Panc1 (cell line): Measurements from ENCODE around the gene NOMO2.
"Not testable (repeated sequence)": the region's sequence is repeated elsewhere in the genome, so short reads cannot be mapped to it uniquely, and the experiment has no call there.

Experiments
- POLR2AphosphoS5 ChIP-seq: IDR thresholded peaks from 2 replicates; pipeline ENCODE4 v1.6.1; 2012; ENCODE audit warnings: mild to moderate bottlenecking, low read depth, low read length, moderate library complexity
- SIN3A ChIP-seq: IDR thresholded peaks from 2 replicates; pipeline ENCODE4 v1.6.1; 2012; ENCODE audit warnings: low read depth, mild to moderate bottlenecking, low read length, moderate library complexity, borderline replicate concordance; ENCODE audit not compliant: insufficient read depth
- TCF7L2 ChIP-seq: IDR thresholded peaks from 2 replicates; pipeline ENCODE4 v1.6.1; 2011; ENCODE audit warnings: mild to moderate bottlenecking, low read depth, low read length, inconsistent platforms
- TF ChIP-seq, protein P1 (sequence below): fragments of 450-650 bp; IDR thresholded peaks from 2 replicates; pipeline ENCODE4 v1.5.1; 2017; ENCODE audit warnings: mild to moderate bottlenecking
- TF ChIP-seq, protein P2 (sequence below), 2 experiments: IDR thresholded peaks; 2 replicates each; pipeline ENCODE4 v1.6.1; 2011 to 2012; ENCODE audit warnings: low read depth in 2 of 2, control low read depth in 1 of 2, low read length in 1 of 2, mild to moderate bottlenecking in 1 of 2, moderate library complexity in 1 of 2; ENCODE audit not compliant: insufficient read depth in 1 of 2

- TF ChIP-seq, protein P1, sequence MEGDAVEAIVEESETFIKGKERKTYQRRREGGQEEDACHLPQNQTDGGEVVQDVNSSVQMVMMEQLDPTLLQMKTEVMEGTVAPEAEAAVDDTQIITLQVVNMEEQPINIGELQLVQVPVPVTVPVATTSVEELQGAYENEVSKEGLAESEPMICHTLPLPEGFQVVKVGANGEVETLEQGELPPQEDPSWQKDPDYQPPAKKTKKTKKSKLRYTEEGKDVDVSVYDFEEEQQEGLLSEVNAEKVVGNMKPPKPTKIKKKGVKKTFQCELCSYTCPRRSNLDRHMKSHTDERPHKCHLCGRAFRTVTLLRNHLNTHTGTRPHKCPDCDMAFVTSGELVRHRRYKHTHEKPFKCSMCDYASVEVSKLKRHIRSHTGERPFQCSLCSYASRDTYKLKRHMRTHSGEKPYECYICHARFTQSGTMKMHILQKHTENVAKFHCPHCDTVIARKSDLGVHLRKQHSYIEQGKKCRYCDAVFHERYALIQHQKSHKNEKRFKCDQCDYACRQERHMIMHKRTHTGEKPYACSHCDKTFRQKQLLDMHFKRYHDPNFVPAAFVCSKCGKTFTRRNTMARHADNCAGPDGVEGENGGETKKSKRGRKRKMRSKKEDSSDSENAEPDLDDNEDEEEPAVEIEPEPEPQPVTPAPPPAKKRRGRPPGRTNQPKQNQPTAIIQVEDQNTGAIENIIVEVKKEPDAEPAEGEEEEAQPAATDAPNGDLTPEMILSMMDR, result not testable (repeated sequence)
- not testable (repeated sequence) for TF ChIP-seq POLR2AphosphoS5, TCF7L2, SIN3A
- TF ChIP-seq, protein P2, sequence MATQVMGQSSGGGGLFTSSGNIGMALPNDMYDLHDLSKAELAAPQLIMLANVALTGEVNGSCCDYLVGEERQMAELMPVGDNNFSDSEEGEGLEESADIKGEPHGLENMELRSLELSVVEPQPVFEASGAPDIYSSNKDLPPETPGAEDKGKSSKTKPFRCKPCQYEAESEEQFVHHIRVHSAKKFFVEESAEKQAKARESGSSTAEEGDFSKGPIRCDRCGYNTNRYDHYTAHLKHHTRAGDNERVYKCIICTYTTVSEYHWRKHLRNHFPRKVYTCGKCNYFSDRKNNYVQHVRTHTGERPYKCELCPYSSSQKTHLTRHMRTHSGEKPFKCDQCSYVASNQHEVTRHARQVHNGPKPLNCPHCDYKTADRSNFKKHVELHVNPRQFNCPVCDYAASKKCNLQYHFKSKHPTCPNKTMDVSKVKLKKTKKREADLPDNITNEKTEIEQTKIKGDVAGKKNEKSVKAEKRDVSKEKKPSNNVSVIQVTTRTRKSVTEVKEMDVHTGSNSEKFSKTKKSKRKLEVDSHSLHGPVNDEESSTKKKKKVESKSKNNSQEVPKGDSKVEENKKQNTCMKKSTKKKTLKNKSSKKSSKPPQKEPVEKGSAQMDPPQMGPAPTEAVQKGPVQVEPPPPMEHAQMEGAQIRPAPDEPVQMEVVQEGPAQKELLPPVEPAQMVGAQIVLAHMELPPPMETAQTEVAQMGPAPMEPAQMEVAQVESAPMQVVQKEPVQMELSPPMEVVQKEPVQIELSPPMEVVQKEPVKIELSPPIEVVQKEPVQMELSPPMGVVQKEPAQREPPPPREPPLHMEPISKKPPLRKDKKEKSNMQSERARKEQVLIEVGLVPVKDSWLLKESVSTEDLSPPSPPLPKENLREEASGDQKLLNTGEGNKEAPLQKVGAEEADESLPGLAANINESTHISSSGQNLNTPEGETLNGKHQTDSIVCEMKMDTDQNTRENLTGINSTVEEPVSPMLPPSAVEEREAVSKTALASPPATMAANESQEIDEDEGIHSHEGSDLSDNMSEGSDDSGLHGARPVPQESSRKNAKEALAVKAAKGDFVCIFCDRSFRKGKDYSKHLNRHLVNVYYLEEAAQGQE (IDR thresholded peaks at IDR 0.05; ENCODE audit: insufficient read depth in 1 of 2, low read depth in 2 of 2, low read length in 1 of 2), result not testable (repeated sequence)
These were observed 33.9 kb upstream of the NOMO2 start for GRCh38 chr16:18595796-18596195.
